Keratinocyte (primary cell): Measurements from ENCODE around the gene THRB.

Experiments
- EZH2 ChIP-seq: IDR thresholded peaks from one replicate; pipeline ENCODE4 v1.6.1; 2012; ENCODE audit warnings: inconsistent platforms, mild to moderate bottlenecking, low read length, moderate library complexity
- TF ChIP-seq, protein P1 (sequence below), 3 experiments: IDR thresholded peaks in 1 of 3; conservative IDR thresholded peaks in 1 of 3; optimal IDR thresholded peaks in 1 of 3; 2 replicates in 2 of 3; 3 replicates in 1 of 3; pipeline versions ENCODE3 to v1.5.1; 2011; ENCODE audit warnings: low read length in 3 of 3, mild to moderate bottlenecking in 3 of 3, moderate library complexity in 2 of 3, control low read depth in 1 of 3, inconsistent platforms in 1 of 3; ENCODE audit not compliant: insufficient read depth in 2 of 3; ENCODE audit errors: extremely low read depth in 1 of 3

DNA sequence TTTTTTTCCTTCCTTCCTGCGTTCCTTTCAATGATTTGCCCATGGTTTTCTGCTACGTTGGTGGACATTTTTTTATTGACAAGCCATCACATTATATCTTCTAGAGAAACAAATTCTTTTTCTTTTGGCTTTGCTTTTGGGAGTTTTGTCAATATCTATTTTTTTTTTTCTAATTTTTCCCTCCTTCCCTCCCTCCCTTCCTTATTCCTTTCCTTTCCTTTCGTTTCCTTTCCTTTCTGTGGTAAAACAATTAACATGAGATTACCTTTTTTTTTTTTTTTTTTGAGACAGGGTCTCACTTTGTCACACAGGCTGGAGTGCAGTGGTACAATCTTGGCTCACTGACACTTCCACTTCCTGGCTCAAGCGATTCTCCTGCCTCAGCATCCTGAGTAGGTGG, 153.7 kb downstream of the THRB start:
- TF ChIP-seq, protein P1, sequence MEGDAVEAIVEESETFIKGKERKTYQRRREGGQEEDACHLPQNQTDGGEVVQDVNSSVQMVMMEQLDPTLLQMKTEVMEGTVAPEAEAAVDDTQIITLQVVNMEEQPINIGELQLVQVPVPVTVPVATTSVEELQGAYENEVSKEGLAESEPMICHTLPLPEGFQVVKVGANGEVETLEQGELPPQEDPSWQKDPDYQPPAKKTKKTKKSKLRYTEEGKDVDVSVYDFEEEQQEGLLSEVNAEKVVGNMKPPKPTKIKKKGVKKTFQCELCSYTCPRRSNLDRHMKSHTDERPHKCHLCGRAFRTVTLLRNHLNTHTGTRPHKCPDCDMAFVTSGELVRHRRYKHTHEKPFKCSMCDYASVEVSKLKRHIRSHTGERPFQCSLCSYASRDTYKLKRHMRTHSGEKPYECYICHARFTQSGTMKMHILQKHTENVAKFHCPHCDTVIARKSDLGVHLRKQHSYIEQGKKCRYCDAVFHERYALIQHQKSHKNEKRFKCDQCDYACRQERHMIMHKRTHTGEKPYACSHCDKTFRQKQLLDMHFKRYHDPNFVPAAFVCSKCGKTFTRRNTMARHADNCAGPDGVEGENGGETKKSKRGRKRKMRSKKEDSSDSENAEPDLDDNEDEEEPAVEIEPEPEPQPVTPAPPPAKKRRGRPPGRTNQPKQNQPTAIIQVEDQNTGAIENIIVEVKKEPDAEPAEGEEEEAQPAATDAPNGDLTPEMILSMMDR (optimal IDR thresholded peaks at IDR 0.05 in 1 of 3, IDR thresholded peaks at IDR 0.05 in 1 of 3, conservative IDR thresholded peaks at IDR 0.05 in 1 of 3; ENCODE audit: extremely low read depth in 1 of 3, insufficient read depth in 2 of 3, low read length in 3 of 3), result no peak
- TF ChIP-seq EZH2, result no peak
